ENCODE data around the gene CYFIP1.
"Not testable (repeated sequence)": the region's sequence is repeated elsewhere in the genome, so short reads cannot be mapped to it uniquely, and the experiment has no call there.

Gene CYFIP1

GRCh38 chr15:22989576-22990477, 9.7 kb upstream of the CYFIP1 start:
- Histone ChIP-seq H3K4me1 (ENCODE audit: control insufficient read depth in 1 of 2, insufficient read depth in 2 of 2, low read length in 2 of 2) (no peaks in the 10 kb centered on the region), H3K27ac (ENCODE audit: low read depth, low read length) (no peak overlapping the region), H3K9ac (ENCODE audit: low read depth in 1 of 2, low read length in 2 of 2) (no peak overlapping the region), H3K4me3 (ENCODE audit: low read depth in 1 of 2, low read length in 2 of 2) (no peak overlapping the region), H3K36me3 (ENCODE audit: control insufficient read depth in 1 of 2, insufficient read depth in 2 of 2, low read length in 2 of 2) (peaks cover 0 to 11% of the 10 kb centered on the region in 2 donors), H3K9me3 (ENCODE audit: control insufficient read depth in 1 of 2, low read length in 2 of 2) (no peaks in the 10 kb centered on the region), H3K27me3 (ENCODE audit: control insufficient read depth in 1 of 2, insufficient read depth in 2 of 2, low read length in 2 of 2) (no peaks in the 10 kb centered on the region)

GRCh38 chr15:22988811-22989210, 8.6 kb upstream of the CYFIP1 start:
- no peaks in the 10 kb centered on the region for H3K4me1 ChIP-seq (ENCODE audit: control insufficient read depth in 1 of 2, insufficient read depth in 2 of 2, low read length in 2 of 2)
- no peak overlapping the region for H3K9ac ChIP-seq (ENCODE audit: low read depth in 1 of 2, low read length in 2 of 2)
- H3K27ac ChIP-seq (ENCODE audit: low read depth, low read length), result no peak overlapping the region
- no peaks in the 10 kb centered on the region for H3K9me3 ChIP-seq (ENCODE audit: control insufficient read depth in 1 of 2, low read length in 2 of 2)
- no peak overlapping the region for H3K4me3 ChIP-seq (ENCODE audit: low read depth in 1 of 2, low read length in 2 of 2)
- peaks cover 0 to 2% of the 10 kb centered on the region in 2 donors for H3K36me3 ChIP-seq (ENCODE audit: control insufficient read depth in 1 of 2, insufficient read depth in 2 of 2, low read length in 2 of 2)
- H3K27me3 ChIP-seq (ENCODE audit: control insufficient read depth in 1 of 2, insufficient read depth in 2 of 2, low read length in 2 of 2), result no peaks in the 10 kb centered on the region

DNA sequence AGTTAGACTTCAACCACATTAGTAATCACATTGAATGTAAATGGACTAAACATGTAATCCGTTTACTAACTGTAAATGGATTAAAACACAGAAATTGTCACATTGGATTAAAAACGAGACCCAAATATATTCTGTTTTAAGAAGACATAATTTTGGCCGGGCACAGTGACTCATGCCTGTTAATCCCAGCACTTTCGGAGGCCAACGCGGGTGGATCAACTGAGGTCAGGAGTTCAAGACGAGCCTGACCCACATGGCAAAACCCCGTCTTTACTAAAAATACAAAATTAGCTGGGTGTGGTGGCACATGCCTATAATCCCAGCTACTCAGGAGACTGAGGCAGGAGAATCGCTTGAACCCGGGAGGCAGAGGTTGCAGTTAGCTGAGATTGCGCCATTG, 1.8 kb upstream of the CYFIP1 start:
- not testable (repeated sequence) for H3K36me3 ChIP-seq (ENCODE audit: control insufficient read depth in 1 of 2, insufficient read depth in 2 of 2, low read length in 2 of 2); H3K9ac ChIP-seq (ENCODE audit: low read depth in 1 of 2, low read length in 2 of 2); H3K27me3 ChIP-seq (ENCODE audit: control insufficient read depth in 1 of 2, insufficient read depth in 2 of 2, low read length in 2 of 2); H3K9me3 ChIP-seq (ENCODE audit: control insufficient read depth in 1 of 2, low read length in 2 of 2); H3K27ac ChIP-seq (ENCODE audit: low read depth, low read length); H3K4me3 ChIP-seq (ENCODE audit: low read depth in 1 of 2, low read length in 2 of 2)
- H3K4me1 ChIP-seq (ENCODE audit: control insufficient read depth in 1 of 2, insufficient read depth in 2 of 2, low read length in 2 of 2), result peaks cover 9 to 16% of the 10 kb centered on the region in 2 donors

DNA sequence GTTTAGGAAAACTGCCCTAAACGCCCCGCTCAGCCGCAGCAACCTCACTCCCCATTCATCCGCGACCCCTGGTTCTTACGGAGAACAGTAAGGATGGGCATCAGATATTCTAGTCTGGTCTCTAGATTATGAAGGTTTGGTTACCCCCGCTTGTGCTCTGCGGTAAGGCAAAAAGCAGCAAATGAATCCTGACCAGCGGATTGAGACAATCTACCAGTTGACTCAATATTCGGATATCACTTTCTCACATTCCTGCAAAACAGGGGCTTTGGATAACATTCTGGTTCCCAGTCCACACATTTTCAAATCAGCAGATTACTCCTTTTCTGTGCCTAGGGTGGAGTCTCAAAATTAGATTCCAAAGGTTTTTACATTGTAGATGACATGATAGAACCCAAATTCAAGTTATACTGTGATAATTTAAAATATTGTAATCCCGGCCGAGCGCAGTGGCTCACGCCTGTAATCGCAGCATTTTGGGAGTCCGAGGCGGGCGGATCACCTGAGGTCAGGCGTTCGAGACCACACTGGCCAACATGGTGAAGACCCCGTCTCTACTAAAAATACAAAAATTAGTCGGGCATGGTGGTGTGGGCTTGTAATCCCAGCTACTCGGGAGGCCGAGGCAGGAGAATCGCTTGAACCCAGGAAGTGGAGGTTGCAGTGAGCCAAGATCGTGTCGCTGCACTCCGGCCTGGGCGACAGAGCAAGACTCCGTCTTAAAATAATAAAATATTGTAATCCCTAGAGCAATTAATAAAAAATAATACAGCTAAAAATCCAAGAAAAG, 1.1 kb upstream of the CYFIP1 start:
- Histone ChIP-seq H3K36me3 (ENCODE audit: control insufficient read depth in 1 of 2, insufficient read depth in 2 of 2, low read length in 2 of 2) (no peaks in the 10 kb centered on the region), H3K27ac (ENCODE audit: low read depth, low read length) (no peak overlapping the region), H3K9me3 (ENCODE audit: control insufficient read depth in 1 of 2, low read length in 2 of 2) (no peaks in the 10 kb centered on the region), H3K4me1 (ENCODE audit: control insufficient read depth in 1 of 2, insufficient read depth in 2 of 2, low read length in 2 of 2) (peaks cover 9 to 16% of the 10 kb centered on the region in 2 donors), H3K27me3 (ENCODE audit: control insufficient read depth in 1 of 2, insufficient read depth in 2 of 2, low read length in 2 of 2) (no peaks in the 10 kb centered on the region), H3K9ac (ENCODE audit: low read depth in 1 of 2, low read length in 2 of 2) (peak overlapping the region; percentile 46 to 74), H3K4me3 (ENCODE audit: low read depth in 1 of 2, low read length in 2 of 2) (peak overlapping the region; percentile 75 to 86)

DNA sequence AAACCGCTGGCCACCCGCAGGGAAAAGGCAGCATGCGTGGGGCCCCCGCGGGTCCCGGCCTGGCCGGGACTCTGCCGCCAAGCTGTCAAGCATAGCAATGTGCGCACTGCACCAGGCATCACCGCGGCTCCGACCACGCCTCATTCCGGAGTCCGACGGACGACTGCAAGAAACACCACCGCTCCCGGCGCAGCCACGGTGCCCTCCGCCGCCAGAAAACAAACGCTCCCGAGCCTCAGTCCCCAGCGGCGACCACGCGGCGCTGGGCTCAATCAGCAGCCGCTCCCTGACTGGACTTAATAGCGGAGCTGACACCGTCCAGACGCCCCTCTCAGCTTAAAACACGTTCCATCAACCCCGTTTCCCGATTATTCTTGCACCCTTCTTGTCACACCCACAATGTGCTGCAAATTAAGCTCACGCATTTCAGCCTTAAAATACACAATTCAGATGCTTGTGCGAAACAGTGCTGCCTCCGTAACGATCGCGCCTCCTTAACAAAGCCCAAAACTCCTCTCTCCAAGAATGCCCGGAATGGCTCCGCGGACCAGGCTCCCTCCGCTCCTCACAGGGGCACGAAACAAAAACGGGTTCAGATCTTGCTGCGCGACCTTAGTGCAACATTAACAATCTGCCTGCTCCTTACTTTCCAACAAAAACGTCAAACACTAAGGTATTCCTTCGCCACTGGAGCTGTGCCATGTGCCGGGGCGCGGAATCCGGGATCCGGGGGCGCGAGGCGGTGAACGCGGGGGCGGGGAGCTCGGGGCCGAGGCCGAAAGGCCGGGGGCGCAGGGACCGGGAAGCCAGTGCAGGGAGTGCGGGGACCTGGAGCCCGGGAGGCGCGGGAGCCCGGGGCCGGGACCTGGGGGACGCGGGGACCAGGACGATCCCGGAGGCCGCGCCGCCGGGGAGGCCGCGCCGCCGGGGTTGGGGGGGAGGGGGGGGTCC, 655 bp downstream of the CYFIP1 start:
- peak overlapping the region; percentile 68 to 72 for H3K9ac ChIP-seq (ENCODE audit: low read depth in 1 of 2, low read length in 2 of 2)
- peak overlapping the region; percentile 86 to 96 for H3K4me3 ChIP-seq (ENCODE audit: low read depth in 1 of 2, low read length in 2 of 2)
- no peaks in the 10 kb centered on the region for H3K36me3 ChIP-seq (ENCODE audit: control insufficient read depth in 1 of 2, insufficient read depth in 2 of 2, low read length in 2 of 2)
- H3K27me3 ChIP-seq (ENCODE audit: control insufficient read depth in 1 of 2, insufficient read depth in 2 of 2, low read length in 2 of 2), result no peaks in the 10 kb centered on the region
- peaks cover 9 to 16% of the 10 kb centered on the region in 2 donors for H3K4me1 ChIP-seq (ENCODE audit: control insufficient read depth in 1 of 2, insufficient read depth in 2 of 2, low read length in 2 of 2)
- H3K27ac ChIP-seq (ENCODE audit: low read depth, low read length), result peak overlapping the region; percentile 5
- no peaks in the 10 kb centered on the region for H3K9me3 ChIP-seq (ENCODE audit: control insufficient read depth in 1 of 2, low read length in 2 of 2)

GRCh38 chr15:22978691-22979237, 1.4 kb downstream of the CYFIP1 start:
- Histone ChIP-seq H3K9ac (ENCODE audit: low read depth in 1 of 2, low read length in 2 of 2) (peak overlapping the region; percentile 38 to 72), H3K9me3 (ENCODE audit: control insufficient read depth in 1 of 2, low read length in 2 of 2) (no peaks in the 10 kb centered on the region), H3K27ac (ENCODE audit: low read depth, low read length) (no peak overlapping the region), H3K4me3 (ENCODE audit: low read depth in 1 of 2, low read length in 2 of 2) (peak overlapping the region; percentile 86 to 96), H3K36me3 (ENCODE audit: control insufficient read depth in 1 of 2, insufficient read depth in 2 of 2, low read length in 2 of 2) (no peaks in the 10 kb centered on the region), H3K4me1 (ENCODE audit: control insufficient read depth in 1 of 2, insufficient read depth in 2 of 2, low read length in 2 of 2) (peaks cover 12 to 19% of the 10 kb centered on the region in 2 donors), H3K27me3 (ENCODE audit: control insufficient read depth in 1 of 2, insufficient read depth in 2 of 2, low read length in 2 of 2) (no peaks in the 10 kb centered on the region)

DNA sequence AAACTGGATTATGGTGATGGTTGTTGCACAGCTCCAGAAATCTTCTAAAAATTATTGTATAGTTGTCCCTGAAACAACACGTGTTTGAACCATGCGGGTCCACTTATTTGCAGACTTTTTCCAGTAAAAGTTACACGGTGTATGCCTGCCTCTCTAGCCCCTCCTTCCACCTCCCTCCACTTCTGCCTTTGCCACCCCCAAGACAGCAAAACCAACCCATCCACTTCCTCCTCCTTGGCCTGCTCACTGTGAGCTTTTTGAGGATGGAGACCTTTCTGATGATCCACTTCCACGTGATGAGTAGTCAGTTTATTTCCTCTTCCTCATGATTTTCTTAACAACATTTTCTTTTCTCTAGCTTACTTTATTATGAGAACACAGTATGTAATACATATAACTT, 5.4 kb downstream of the CYFIP1 start:
- H3K4me1 ChIP-seq (ENCODE audit: control insufficient read depth in 1 of 2, insufficient read depth in 2 of 2, low read length in 2 of 2), result peaks cover 17 to 19% of the 10 kb centered on the region in 2 donors
- H3K9me3 ChIP-seq (ENCODE audit: control insufficient read depth in 1 of 2, low read length in 2 of 2), result no peaks in the 10 kb centered on the region
- H3K27me3 ChIP-seq (ENCODE audit: control insufficient read depth in 1 of 2, insufficient read depth in 2 of 2, low read length in 2 of 2), result no peaks in the 10 kb centered on the region
- no peak overlapping the region for H3K4me3 ChIP-seq (ENCODE audit: low read depth in 1 of 2, low read length in 2 of 2)
- no peak overlapping the region for H3K9ac ChIP-seq (ENCODE audit: low read depth in 1 of 2, low read length in 2 of 2)
- no peaks in the 10 kb centered on the region for H3K36me3 ChIP-seq (ENCODE audit: control insufficient read depth in 1 of 2, insufficient read depth in 2 of 2, low read length in 2 of 2)
- H3K27ac ChIP-seq (ENCODE audit: low read depth, low read length), result no peak overlapping the region

DNA sequence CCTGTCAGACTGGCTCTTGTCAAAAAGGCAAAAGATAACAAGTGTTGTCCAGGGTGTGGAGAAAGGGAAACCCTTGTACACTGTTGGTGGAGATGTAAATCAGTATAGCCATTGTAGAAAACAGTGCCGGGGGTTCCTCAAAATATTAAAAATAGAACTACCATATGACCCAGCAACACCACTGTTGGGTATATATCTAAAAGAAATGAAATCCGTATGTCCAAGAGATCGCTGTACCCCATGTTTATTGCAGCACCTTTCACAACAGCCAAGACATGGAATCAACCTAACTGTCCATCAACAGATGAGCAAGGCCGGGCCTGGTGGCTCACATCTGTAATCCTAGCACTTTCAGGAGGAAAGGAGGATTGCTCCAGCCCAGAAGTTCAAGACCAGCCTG, 6.2 kb downstream of the CYFIP1 start:
- H3K27ac ChIP-seq (ENCODE audit: low read depth, low read length), result no peak overlapping the region
- H3K36me3 ChIP-seq (ENCODE audit: control insufficient read depth in 1 of 2, insufficient read depth in 2 of 2, low read length in 2 of 2), result no peaks in the 10 kb centered on the region

GRCh38 chr15:22973286-22973685, 6.9 kb downstream of the CYFIP1 start:
- H3K27ac ChIP-seq (ENCODE audit: low read depth, low read length), result no peak overlapping the region
- no peaks in the 10 kb centered on the region for H3K36me3 ChIP-seq (ENCODE audit: control insufficient read depth in 1 of 2, insufficient read depth in 2 of 2, low read length in 2 of 2)
- no peak overlapping the region for H3K4me3 ChIP-seq (ENCODE audit: low read depth in 1 of 2, low read length in 2 of 2)
- H3K27me3 ChIP-seq (ENCODE audit: control insufficient read depth in 1 of 2, insufficient read depth in 2 of 2, low read length in 2 of 2), result no peaks in the 10 kb centered on the region
- peaks cover 5 to 10% of the 10 kb centered on the region in 2 donors for H3K4me1 ChIP-seq (ENCODE audit: control insufficient read depth in 1 of 2, insufficient read depth in 2 of 2, low read length in 2 of 2)
- H3K9me3 ChIP-seq (ENCODE audit: control insufficient read depth in 1 of 2, low read length in 2 of 2), result no peaks in the 10 kb centered on the region
- no peak overlapping the region for H3K9ac ChIP-seq (ENCODE audit: low read depth in 1 of 2, low read length in 2 of 2)

More for the DNA sequence above, 6.2 kb downstream of the CYFIP1 start:
- H3K9ac ChIP-seq (ENCODE audit: low read depth in 1 of 2, low read length in 2 of 2), result no peak overlapping the region
- peaks cover 11 to 17% of the 10 kb centered on the region in 2 donors for H3K4me1 ChIP-seq (ENCODE audit: control insufficient read depth in 1 of 2, insufficient read depth in 2 of 2, low read length in 2 of 2)
- no peak overlapping the region for H3K4me3 ChIP-seq (ENCODE audit: low read depth in 1 of 2, low read length in 2 of 2)
- H3K27me3 ChIP-seq (ENCODE audit: control insufficient read depth in 1 of 2, insufficient read depth in 2 of 2, low read length in 2 of 2), result no peaks in the 10 kb centered on the region
- H3K9me3 ChIP-seq (ENCODE audit: control insufficient read depth in 1 of 2, low read length in 2 of 2), result no peaks in the 10 kb centered on the region

Data from duodenal mucosa (tissue), 2 donors.